K562 (cell line): ENCODE results near the gene GBP1.

ENCODE experiments used
- ATF3 ChIP-seq, 2 experiments: fragments of 450-650 bp in 1 of 2; sonication (generic) in 1 of 2; formaldehyde crosslinking in 1 of 2; IDR thresholded peaks in 1 of 2; conservative IDR thresholded peaks in 1 of 2; 2 replicates each; pipeline versions ENCODE4 v1.6.1 to v1.8.1; 2016 to 2023; ENCODE audit warnings: mild to moderate bottlenecking in 2 of 2, moderate library complexity in 2 of 2, inconsistent platforms in 1 of 2, missing genetic modification reagents in 1 of 2
- CHD1 ChIP-seq: fragments of 200-600 bp; sonication (generic); IDR thresholded peaks from one replicate; pipeline ENCODE4 v1.6.1; 2012; ENCODE audit warnings: mild to moderate bottlenecking, moderate library complexity, low read length, inconsistent platforms
- CTCF ChIP-seq, 3 experiments: IDR thresholded peaks in 2 of 3; conservative IDR thresholded peaks in 1 of 3; 2 replicates each; pipeline ENCODE4 v1.5.1; 2011 to 2012; ENCODE audit warnings: low read length in 3 of 3, mild to moderate bottlenecking in 3 of 3, control low read depth in 2 of 3, improper control_type of control experiment in 1 of 3, inconsistent platforms in 1 of 3, low read depth in 1 of 3, mixed read lengths in 1 of 3, moderate library complexity in 1 of 3; ENCODE audit not compliant: insufficient read depth in 2 of 3
- FOSL1 ChIP-seq: fragments of 200-800 bp; sonication (Bioruptor generic); conservative IDR thresholded peaks from 2 replicates; pipeline ENCODE4 v1.6.1; 2016; ENCODE audit warnings: missing genetic modification characterization, missing compliant biosample characterization
- HNRNPLL ChIP-seq: fragments of 200-400 bp; formaldehyde crosslinking; IDR thresholded peaks from 2 replicates; pipeline ENCODE4 v1.6.1; 2017; ENCODE audit warnings: low read length, low read depth, mild to moderate bottlenecking; ENCODE audit not compliant: poor library complexity, severe bottlenecking
- LARP7 ChIP-seq: fragments of 450-650 bp; IDR thresholded peaks from 2 replicates; pipeline ENCODE4 v1.6.1; 2016
- MLLT1 ChIP-seq, 2 experiments: fragments of 450-650 bp; IDR thresholded peaks; 2 replicates each; pipeline ENCODE4 v1.6.1; 2016
- MTF1 ChIP-seq: fragments of 250-450 bp; sonication (Bioruptor Pico); IDR thresholded peaks from 2 replicates; pipeline ENCODE4 v1.9.0; 2021; ENCODE audit warnings: moderate library complexity, mild to moderate bottlenecking, inconsistent platforms, borderline replicate concordance
- MXI1 ChIP-seq: IDR thresholded peaks from 2 replicates; pipeline ENCODE4 v1.6.1; 2011; ENCODE audit warnings: low read depth, mild to moderate bottlenecking, improper control_type of control experiment, low read length
- NCOA2 ChIP-seq, 2 experiments: fragments of 450-650 bp; IDR thresholded peaks; 2 replicates each; pipeline ENCODE4 v1.6.1; 2018; ENCODE audit warnings: mild to moderate bottlenecking in 2 of 2, moderate library complexity in 1 of 2; ENCODE audit not compliant: partially characterized antibody in 2 of 2
- TBP ChIP-seq: optimal IDR thresholded peaks from 2 replicates; pipeline ENCODE3; 2011; ENCODE audit warnings: low read depth, low read length, improper control_type of control experiment
- ZNF133 ChIP-seq: fragments of 250-450 bp; sonication (Bioruptor Pico); IDR thresholded peaks from 2 replicates; pipeline ENCODE4 v1.4.0; 2020; ENCODE audit warnings: mild to moderate bottlenecking
- ZNF282 ChIP-seq: sonication (generic); formaldehyde crosslinking; IDR thresholded peaks from 2 replicates; pipeline ENCODE4 v1.8.1; 2023; ENCODE audit warnings: missing genetic modification reagents

GRCh38 chr1:89040315-89040626 lies 24.7 kb downstream of the GBP1 start:
- TF ChIP-seq NCOA2 (IDR thresholded peaks at IDR 0.05; ENCODE audit: partially characterized antibody in 2 of 2) (no peak), ZNF133 (CRISPR knock-in tag) (no peak), MLLT1 (IDR thresholded peaks at IDR 0.05) (no peak), LARP7 (no peak), MTF1 (CRISPR knock-in tag) (no peak), MXI1 (no peak), CHD1 (no peak), CTCF (IDR thresholded peaks at IDR 0.05 in 2 of 3, conservative IDR thresholded peaks at IDR 0.05 in 1 of 3; ENCODE audit: insufficient read depth in 2 of 3, low read depth in 1 of 3, low read length in 3 of 3) (no peak), ATF3 (IDR thresholded peaks at IDR 0.05) (no peak), ATF3 (CRISPR knock-in tag; conservative IDR thresholded peaks at IDR 0.05) (no peak), HNRNPLL (no peak), TBP (no peak), ZNF282 (CRISPR knock-in tag) (no peak), FOSL1 (tag) (no peak)
